ENCODE data around the gene CDADC1. TPM values are rescaled to one million over a fixed set of nuclear protein-coding genes. Genes with fewer than 3 reads are reported as not detected.

Gene CDADC1
- total RNA-seq, 1 donor from 2014 or later = 11.4 TPM

- H3K4me1 ChIP-seq = peaks cover 51% of the 10 kb centered on the region
These were observed 56.6 kb downstream of the CDADC1 start for GRCh38 chr13:49304356-49304755.

GRCh38 chr13:49304763-49305700, 57.3 kb downstream of the CDADC1 start:
- no peak for DNase-seq
- H3K27me3 ChIP-seq (ENCODE audit: low read depth) = no peaks in the 10 kb centered on the region
- no peaks in the 10 kb centered on the region for H3K9me3 ChIP-seq (replicated peaks)
- TF ChIP-seq CTCF (IDR thresholded peaks at IDR 0.05; ENCODE audit: borderline replicate concordance) = no peak
- H3K36me3 ChIP-seq = peaks cover 6% of the 10 kb centered on the region
- H3K4me3 ChIP-seq = no peak overlapping the region
- peaks cover 57% of the 10 kb centered on the region for H3K4me1 ChIP-seq
- intact Hi-C loops (cut with micrococcal nuclease) = loop anchor here (5.0 to 10.0 kb wide), 2 partner anchors 130 to 302 kb away; no protein-coding TSS in a partner anchor
- peak overlapping the region; percentile 85 for H3K27ac ChIP-seq (replicated peaks)

More at GRCh38 chr13:49304356-49304755, 56.6 kb downstream of the CDADC1 start:
- intact Hi-C loops (cut with micrococcal nuclease) = loop anchor here (5.0 to 10.0 kb wide), 2 partner anchors 130 to 303 kb away; no protein-coding TSS in a partner anchor
- no peaks in the 10 kb centered on the region for H3K36me3 ChIP-seq
- peak overlapping the region; percentile 52 for H3K27ac ChIP-seq (replicated peaks)
- no peaks in the 10 kb centered on the region for H3K27me3 ChIP-seq (ENCODE audit: low read depth)
- no peak for DNase-seq
- no peaks in the 10 kb centered on the region for H3K9me3 ChIP-seq (replicated peaks)
- TF ChIP-seq CTCF (IDR thresholded peaks at IDR 0.05; ENCODE audit: borderline replicate concordance) = no peak
- no peak overlapping the region for H3K4me3 ChIP-seq

- TF ChIP-seq CTCF (IDR thresholded peaks at IDR 0.05; ENCODE audit: borderline replicate concordance) = no peak
- Histone ChIP-seq H3K9me3 (replicated peaks) (no peaks in the 10 kb centered on the region), H3K4me1 (peaks cover 61% of the 10 kb centered on the region), H3K27ac (replicated peaks) (peak overlapping the region; percentile 85), H3K4me3 (no peak overlapping the region), H3K27me3 (ENCODE audit: low read depth) (no peaks in the 10 kb centered on the region), H3K36me3 (peaks cover 12% of the 10 kb centered on the region)
- intact Hi-C loops (cut with micrococcal nuclease) = loop anchor here (10.0 kb wide), 1 partner anchor 129 kb away; no protein-coding TSS in a partner anchor
- no peak for DNase-seq
These were observed 58.2 kb downstream of the CDADC1 start for GRCh38 chr13:49305792-49306425.

- peaks cover 12% of the 10 kb centered on the region for H3K36me3 ChIP-seq
- H3K9me3 ChIP-seq (replicated peaks) = no peaks in the 10 kb centered on the region
- no peak for DNase-seq
- intact Hi-C loops (cut with micrococcal nuclease) = loop anchor here (10.0 kb wide), 1 partner anchor 127 kb away; no protein-coding TSS in a partner anchor
- no peak overlapping the region for H3K4me3 ChIP-seq
- no peak for TF ChIP-seq CTCF (IDR thresholded peaks at IDR 0.05; ENCODE audit: borderline replicate concordance)
- peak overlapping the region; percentile 85 for H3K27ac ChIP-seq (replicated peaks)
- no peaks in the 10 kb centered on the region for H3K27me3 ChIP-seq (ENCODE audit: low read depth)
- peaks cover 60% of the 10 kb centered on the region for H3K4me1 ChIP-seq
These were observed 59.6 kb downstream of the CDADC1 start for GRCh38 chr13:49307365-49307764.

GRCh38 chr13:49308097-49308875, 60.6 kb downstream of the CDADC1 start:
- peaks cover 12% of the 10 kb centered on the region for H3K36me3 ChIP-seq
- TF ChIP-seq CTCF (IDR thresholded peaks at IDR 0.05; ENCODE audit: borderline replicate concordance) = no peak
- no peaks in the 10 kb centered on the region for H3K9me3 ChIP-seq (replicated peaks)
- H3K4me3 ChIP-seq = no peak overlapping the region
- intact Hi-C loops (cut with micrococcal nuclease) = loop anchor here (10.0 kb wide), 1 partner anchor 127 kb away; no protein-coding TSS in a partner anchor
- peak; percentile 85 for DNase-seq
- H3K27me3 ChIP-seq (ENCODE audit: low read depth) = no peaks in the 10 kb centered on the region
- peak overlapping the region; percentile 85 for H3K27ac ChIP-seq (replicated peaks)
- H3K4me1 ChIP-seq = peaks cover 53% of the 10 kb centered on the region
